ENCODE measurements around the gene COLQ.
"Not testable (repeated sequence)": the region's sequence is repeated elsewhere in the genome, so short reads cannot be mapped to it uniquely, and the experiment has no call there.

Gene COLQ

DNA sequence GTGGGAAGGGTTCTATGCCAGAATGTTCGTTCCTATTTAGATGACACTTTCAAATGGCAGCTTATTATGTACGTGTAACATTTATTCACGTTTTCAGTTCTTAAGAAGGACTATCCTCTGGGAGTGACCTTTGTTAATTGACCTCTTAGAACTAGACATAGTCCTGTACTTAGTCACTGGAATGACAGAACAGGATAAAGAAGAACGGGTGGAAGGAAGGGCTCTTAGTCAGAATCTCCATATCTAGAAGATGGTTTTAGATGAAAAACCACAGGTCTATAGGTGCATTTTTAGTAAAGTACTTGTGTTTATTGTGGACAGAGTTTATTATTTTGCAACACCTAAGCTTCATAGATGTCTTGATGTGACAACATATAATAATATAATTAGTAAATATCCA is 100.6 kb downstream of the COLQ start:
- DNase-seq: no peak

DNA sequence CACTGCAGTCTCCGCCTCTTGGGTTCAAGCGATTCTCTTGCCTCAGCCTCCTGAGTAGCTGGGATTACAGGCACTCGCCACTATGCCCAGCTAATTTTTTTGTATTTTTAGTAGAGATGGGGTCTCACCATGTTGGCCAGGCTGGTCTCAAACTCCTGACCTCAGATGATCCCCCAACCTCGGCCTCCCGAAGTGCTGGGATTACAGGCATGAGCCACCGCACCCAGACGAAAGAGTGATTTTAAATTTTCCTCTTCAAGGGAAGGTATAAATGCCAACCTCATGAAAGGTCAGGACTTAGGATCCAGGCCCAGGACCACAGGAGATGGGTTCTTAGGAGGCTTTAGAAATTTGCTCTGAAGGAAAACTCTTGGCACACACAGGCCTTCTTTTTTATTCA is 110.5 kb downstream of the COLQ start:
- DNase-seq: not testable (repeated sequence)

DNA sequence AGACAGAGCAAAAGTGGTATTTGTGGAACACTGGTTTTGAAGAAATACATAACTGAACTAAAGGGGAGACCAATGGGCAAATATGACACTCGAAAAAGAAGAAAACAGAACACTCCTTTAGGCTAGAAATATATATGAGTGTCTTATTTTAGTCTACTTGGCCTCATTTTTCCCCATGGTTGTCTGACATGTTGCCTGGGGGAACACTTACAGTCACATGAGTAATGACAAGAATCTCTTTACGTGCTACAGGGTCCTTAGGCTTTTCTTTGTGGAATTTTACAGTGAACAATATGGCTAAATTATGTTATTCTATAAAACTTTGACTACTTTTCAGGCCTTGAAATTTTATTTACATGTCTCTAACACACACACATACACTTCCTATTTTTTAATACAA is 111.7 kb downstream of the COLQ start:
- DNase-seq: no peak

DNA sequence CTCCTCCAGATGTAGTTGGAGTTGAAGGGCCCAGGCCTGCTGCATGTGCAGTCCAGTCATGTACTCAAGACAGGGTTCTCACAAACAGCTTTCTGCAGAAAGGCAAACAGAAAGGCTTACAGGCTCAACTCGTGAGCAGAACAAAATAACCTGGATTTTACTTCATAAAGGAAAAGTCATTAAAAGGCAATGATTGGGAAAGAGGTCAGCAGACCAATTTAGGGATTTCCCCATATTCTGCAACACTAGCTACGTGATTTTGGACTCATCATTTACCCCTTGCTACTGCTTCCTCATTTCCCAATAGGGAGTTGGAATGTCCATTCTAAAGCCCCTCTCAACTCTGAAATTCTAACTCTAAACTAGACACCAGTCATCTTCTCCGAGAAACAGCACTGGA is 112.3 kb downstream of the COLQ start:
- DNase-seq: no peak

DNA sequence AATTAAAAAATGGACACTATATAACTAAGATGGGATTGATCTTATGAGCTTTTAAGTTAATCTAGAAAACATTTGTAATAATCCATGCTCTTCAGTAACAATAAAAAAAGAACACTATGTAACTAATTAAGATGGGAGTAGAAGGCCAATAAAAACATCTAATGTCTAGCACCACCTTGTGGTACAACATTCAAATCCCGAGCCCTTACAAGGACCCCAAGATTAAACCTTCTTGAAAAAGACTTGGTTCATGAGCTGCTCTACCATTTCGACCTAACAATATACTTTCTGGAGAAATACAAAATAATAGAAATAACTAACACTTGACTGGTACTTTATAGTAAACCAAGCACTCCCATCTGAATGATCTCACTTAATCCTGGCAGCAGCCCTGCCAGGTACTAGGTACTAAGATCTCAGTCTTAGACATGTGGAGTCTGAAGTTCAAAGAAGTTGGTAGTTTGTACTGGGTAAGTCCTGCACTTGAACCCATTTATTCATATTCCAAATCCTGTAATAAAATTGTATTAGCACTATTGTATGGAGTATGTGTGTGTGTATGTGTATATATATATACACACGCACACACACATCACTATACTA is 116.0 kb downstream of the COLQ start:
- no peak for DNase-seq

DNA sequence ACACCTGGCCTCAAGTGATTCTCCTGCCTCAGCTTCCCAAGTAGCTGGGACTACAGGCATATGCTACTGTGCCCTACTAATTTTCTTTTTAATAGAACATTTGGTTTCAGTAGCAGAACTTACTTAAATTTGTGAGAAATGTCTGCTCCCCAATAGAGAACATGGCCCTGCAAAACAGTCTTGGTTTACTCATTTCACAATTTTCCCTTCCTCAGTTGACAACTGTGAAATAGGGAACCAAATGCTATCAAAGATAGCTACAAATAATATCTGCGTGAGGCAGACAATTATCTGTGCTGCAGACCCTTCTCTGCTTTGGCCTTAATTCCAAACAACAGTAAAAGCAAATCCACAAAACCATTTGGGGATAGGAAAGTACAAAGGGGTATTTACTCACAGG is 116.7 kb downstream of the COLQ start:
- DNase-seq: no peak

DNA sequence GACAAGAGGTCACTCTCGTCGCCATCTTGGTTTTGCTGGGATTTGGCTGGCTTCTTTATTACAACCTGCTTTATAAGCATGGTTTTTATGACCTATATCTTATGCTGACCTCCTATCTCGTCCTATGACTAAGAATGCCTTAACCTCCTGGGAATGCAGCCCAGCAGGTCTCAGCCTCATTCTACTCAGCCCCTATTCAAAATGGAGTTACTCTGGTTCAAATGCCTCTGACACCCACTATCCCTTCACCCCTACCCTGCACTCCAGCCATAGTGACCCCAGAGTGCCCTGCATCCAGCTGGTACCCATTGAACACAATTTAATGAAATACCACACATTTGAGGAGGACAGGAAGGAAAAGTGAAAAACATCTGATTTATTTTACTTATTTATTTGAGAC is 117.5 kb downstream of the COLQ start:
- DNase-seq: no peak

DNA sequence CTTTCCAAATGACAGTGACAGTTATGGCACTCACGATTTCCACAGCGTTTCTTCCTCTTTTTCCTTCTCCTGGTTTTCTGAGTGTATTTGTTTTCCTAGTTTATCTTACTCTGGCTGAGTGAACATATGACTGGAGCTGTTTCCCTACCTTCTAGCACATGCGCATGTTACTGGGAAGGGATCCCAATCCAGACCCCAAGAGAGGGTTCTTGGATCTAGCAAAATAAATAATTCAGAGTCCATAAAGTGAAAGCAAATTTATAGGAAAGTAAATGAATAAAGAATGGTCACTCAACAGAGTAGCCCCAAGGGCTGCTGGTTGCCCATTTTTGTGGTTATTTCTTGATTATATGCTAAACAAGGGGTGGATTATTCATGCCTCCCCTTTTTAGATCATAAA is 118.0 kb downstream of the COLQ start:
- DNase-seq: no peak

DNA sequence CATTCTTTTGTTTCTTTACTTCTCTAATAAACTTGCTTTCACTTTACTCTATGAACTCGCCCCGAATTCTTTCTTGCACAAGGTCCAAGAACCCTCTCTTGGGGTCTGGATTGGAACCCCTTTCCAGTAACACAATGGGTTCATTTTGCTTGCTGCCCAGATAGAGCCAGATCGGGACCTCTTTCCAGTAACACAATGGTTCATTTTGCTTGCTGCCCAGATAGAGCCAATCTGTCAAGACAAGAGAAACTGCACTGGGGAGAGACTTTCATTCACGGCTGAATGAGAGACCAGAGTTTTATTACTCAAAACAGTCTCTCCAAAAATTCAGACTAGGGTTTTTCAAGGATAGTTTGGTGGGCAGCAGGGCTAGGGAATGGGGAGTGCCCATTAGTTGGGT is 119.6 kb downstream of the COLQ start:
- DNase-seq: no peak
